ENCODE results near the gene PHC2.

- TF ChIP-seq POLR2A (IDR thresholded peaks at IDR 0.05) (no peak), EP300 (IDR thresholded peaks at IDR 0.05; ENCODE audit: low read depth) (no peak), CTCF (IDR thresholded peaks at IDR 0.05) (no peak)
Measured at GRCh38 chr1:33469691-33470090, 38.8 kb upstream of the PHC2 start.
